BLaER1 (cell line): Measurements from ENCODE around the gene GPR55.

Experiments
- H3K27ac ChIP-seq: shearing (Covaris generic); formaldehyde crosslinking; 2 replicates; pipeline ENCODE4 v1.8.1; 2022
- H3K27me3 ChIP-seq: shearing (Covaris generic); formaldehyde crosslinking; 2 replicates; pipeline ENCODE4 v1.8.1; 2022
- H3K36me3 ChIP-seq: shearing (Covaris generic); formaldehyde crosslinking; 2 replicates; pipeline ENCODE4 v1.8.1; 2022
- H3K4me1 ChIP-seq: shearing (Covaris generic); formaldehyde crosslinking; 2 replicates; pipeline ENCODE4 v1.8.1; 2022
- H3K4me2 ChIP-seq: shearing (Covaris generic); formaldehyde crosslinking; 2 replicates; pipeline ENCODE4 v1.8.1; 2022
- H3K4me3 ChIP-seq: shearing (Covaris generic); formaldehyde crosslinking; 2 replicates; pipeline ENCODE4 v1.8.1; 2022
- H3K9ac ChIP-seq: shearing (Covaris generic); formaldehyde crosslinking; 2 replicates; pipeline ENCODE4 v1.8.1; 2022
- H3K9me3 ChIP-seq: shearing (Covaris generic); formaldehyde crosslinking; 2 replicates; pipeline ENCODE4 v1.8.1; 2022
- H4K20me1 ChIP-seq: shearing (Covaris generic); formaldehyde crosslinking; 2 replicates; pipeline ENCODE4 v1.8.1; 2022
- Cebpa-rat ChIP-seq: shearing (Covaris generic); IDR thresholded peaks from 2 replicates; pipeline ENCODE4 v1.8.1; 2022

GPR55 gene

GRCh38 chr2:230900336-230900995 is 24.6 kb downstream of the GPR55 start:
- no peaks in the 10 kb centered on the region for H3K36me3 ChIP-seq
- TF ChIP-seq Cebpa-rat, result no peak
- H3K4me2 ChIP-seq, result no peak overlapping the region
- H3K4me1 ChIP-seq, result peaks cover 20% of the 10 kb centered on the region
- no peak overlapping the region for H3K9ac ChIP-seq
- no peaks in the 10 kb centered on the region for H4K20me1 ChIP-seq
- H3K27me3 ChIP-seq, result no peaks in the 10 kb centered on the region
- H3K4me3 ChIP-seq, result no peak overlapping the region
- H3K9me3 ChIP-seq, result no peaks in the 10 kb centered on the region
- H3K27ac ChIP-seq, result no peak overlapping the region

- no peaks in the 10 kb centered on the region for H3K27me3 ChIP-seq
- H3K4me1 ChIP-seq, result peaks cover 17% of the 10 kb centered on the region
- H3K9me3 ChIP-seq, result no peaks in the 10 kb centered on the region
- H3K4me2 ChIP-seq, result no peak overlapping the region
- no peak overlapping the region for H3K9ac ChIP-seq
- TF ChIP-seq Cebpa-rat, result no peak
- no peak overlapping the region for H3K27ac ChIP-seq
- no peaks in the 10 kb centered on the region for H3K36me3 ChIP-seq
- no peaks in the 10 kb centered on the region for H4K20me1 ChIP-seq
- no peak overlapping the region for H3K4me3 ChIP-seq
Measured at GRCh38 chr2:230899786-230900185, 25.3 kb downstream of the GPR55 start.

- H3K4me2 ChIP-seq, result 0 out of 2 replicates have a peak overlapping the region, but pooled peaks have one; percentile 8
Measured at GRCh38 chr2:230899287-230899686, 25.8 kb downstream of the GPR55 start.

GRCh38 chr2:230898713-230899091 is 26.3 kb downstream of the GPR55 start:
- no peak overlapping the region for H3K4me3 ChIP-seq
- H3K27me3 ChIP-seq, result no peaks in the 10 kb centered on the region
- peaks cover 28% of the 10 kb centered on the region for H3K4me1 ChIP-seq
- no peak overlapping the region for H3K9ac ChIP-seq
- no peaks in the 10 kb centered on the region for H4K20me1 ChIP-seq
- H3K4me2 ChIP-seq, result no peak overlapping the region
- no peaks in the 10 kb centered on the region for H3K9me3 ChIP-seq
- no peak for TF ChIP-seq Cebpa-rat
- H3K27ac ChIP-seq, result no peak overlapping the region
- H3K36me3 ChIP-seq, result no peaks in the 10 kb centered on the region

More at GRCh38 chr2:230899287-230899686, 25.8 kb downstream of the GPR55 start:
- Histone ChIP-seq H4K20me1 (no peaks in the 10 kb centered on the region), H3K27ac (no peak overlapping the region), H3K9ac (no peak overlapping the region), H3K36me3 (no peaks in the 10 kb centered on the region), H3K27me3 (no peaks in the 10 kb centered on the region), H3K4me1 (peaks cover 22% of the 10 kb centered on the region), H3K4me3 (no peak overlapping the region), H3K9me3 (no peaks in the 10 kb centered on the region)
- no peak for TF ChIP-seq Cebpa-rat

- Histone ChIP-seq H3K4me2 (no peak overlapping the region), H3K4me1 (peaks cover 33% of the 10 kb centered on the region), H3K9ac (no peak overlapping the region), H3K4me3 (no peak overlapping the region), H3K27me3 (no peaks in the 10 kb centered on the region), H4K20me1 (no peaks in the 10 kb centered on the region), H3K36me3 (no peaks in the 10 kb centered on the region), H3K27ac (no peak overlapping the region), H3K9me3 (no peaks in the 10 kb centered on the region)
- TF ChIP-seq Cebpa-rat, result no peak
Measured at GRCh38 chr2:230898016-230898712, 26.9 kb downstream of the GPR55 start.

GRCh38 chr2:230896346-230897115 is 28.5 kb downstream of the GPR55 start:
- no peak overlapping the region for H3K27ac ChIP-seq
- no peaks in the 10 kb centered on the region for H4K20me1 ChIP-seq
- H3K4me1 ChIP-seq, result peaks cover 36% of the 10 kb centered on the region
- H3K4me3 ChIP-seq, result no peak overlapping the region
- no peak overlapping the region for H3K4me2 ChIP-seq
- no peak overlapping the region for H3K9ac ChIP-seq
- no peaks in the 10 kb centered on the region for H3K27me3 ChIP-seq
- no peaks in the 10 kb centered on the region for H3K9me3 ChIP-seq
- no peaks in the 10 kb centered on the region for H3K36me3 ChIP-seq
- TF ChIP-seq Cebpa-rat, result no peak

GRCh38 chr2:230895536-230896345 is 29.3 kb downstream of the GPR55 start:
- no peak overlapping the region for H3K4me2 ChIP-seq
- H3K27ac ChIP-seq, result no peak overlapping the region
- TF ChIP-seq Cebpa-rat, result no peak

GRCh38 chr2:230893841-230894781 is 30.9 kb downstream of the GPR55 start:
- no peaks in the 10 kb centered on the region for H3K27me3 ChIP-seq
- peak overlapping the region; percentile 66 for H3K4me2 ChIP-seq
- H3K9me3 ChIP-seq, result no peaks in the 10 kb centered on the region
- TF ChIP-seq Cebpa-rat, result no peak
- H3K27ac ChIP-seq, result 0 out of 2 replicates have a peak overlapping the region, but pooled peaks have one; percentile 10
- no peak overlapping the region for H3K9ac ChIP-seq
- no peak overlapping the region for H3K4me3 ChIP-seq
- no peaks in the 10 kb centered on the region for H4K20me1 ChIP-seq
- peaks cover 38% of the 10 kb centered on the region for H3K4me1 ChIP-seq
- no peaks in the 10 kb centered on the region for H3K36me3 ChIP-seq

More at GRCh38 chr2:230895536-230896345, 29.3 kb downstream of the GPR55 start:
- Histone ChIP-seq H3K27me3 (no peaks in the 10 kb centered on the region), H4K20me1 (no peaks in the 10 kb centered on the region), H3K9me3 (no peaks in the 10 kb centered on the region), H3K9ac (no peak overlapping the region), H3K4me3 (no peak overlapping the region), H3K4me1 (peaks cover 43% of the 10 kb centered on the region), H3K36me3 (no peaks in the 10 kb centered on the region)
